OCI-LY1 (cell line): ENCODE data around the gene SUPT3H.

ENCODE experiments used
- EZH2 ChIP-seq: fragments of 200-600 bp; sonication (generic), shearing (Covaris generic); IDR thresholded peaks from 2 replicates; pipeline ENCODE4 v1.8.0; 2017; ENCODE audit warnings: borderline replicate concordance, mixed run types, mild to moderate bottlenecking, antibody characterized with exemption, low read length, moderate library complexity, mixed read lengths
- TF ChIP-seq, protein P1 (sequence below): fragments of 200-600 bp; sonication (generic), shearing (Covaris generic); IDR thresholded peaks from 2 replicates; pipeline ENCODE4 v1.5.1; 2017; ENCODE audit warnings: mild to moderate bottlenecking, antibody characterized with exemption, low read length, moderate library complexity, mixed read lengths

DNA sequence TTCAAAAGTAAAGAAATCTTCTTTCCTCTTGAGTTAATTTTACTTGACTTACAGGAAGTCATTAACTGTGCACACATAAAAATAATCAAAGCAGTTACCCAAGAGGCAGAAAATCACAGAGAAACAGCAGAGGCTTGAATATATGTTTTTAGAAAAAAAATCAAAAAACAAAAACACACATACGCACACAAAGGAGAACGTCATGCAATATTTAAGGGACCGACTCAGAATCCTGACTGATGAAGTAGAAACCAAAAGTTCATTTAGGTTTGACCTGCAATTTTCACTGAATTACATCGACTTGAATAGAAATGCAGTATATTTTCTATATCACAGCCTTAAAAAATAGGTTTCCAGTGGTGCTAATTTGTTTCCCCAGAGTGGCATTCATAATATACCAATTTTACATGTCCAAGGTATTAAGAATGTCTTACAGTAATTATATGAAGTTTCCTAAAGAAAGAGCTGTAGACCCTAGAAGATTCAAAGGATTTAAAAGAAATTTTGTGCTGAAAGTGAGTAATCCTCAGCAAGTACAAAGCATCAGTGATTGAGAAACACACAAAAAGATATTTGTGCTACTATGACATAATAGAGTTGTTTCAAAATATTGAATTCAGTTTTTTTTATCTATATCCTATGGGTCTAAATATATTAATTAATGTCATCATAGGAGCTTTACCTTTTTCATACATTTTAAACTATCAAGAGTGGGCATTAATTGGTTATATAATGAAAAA is 408.1 kb downstream of the SUPT3H start:
- TF ChIP-seq, protein P1, sequence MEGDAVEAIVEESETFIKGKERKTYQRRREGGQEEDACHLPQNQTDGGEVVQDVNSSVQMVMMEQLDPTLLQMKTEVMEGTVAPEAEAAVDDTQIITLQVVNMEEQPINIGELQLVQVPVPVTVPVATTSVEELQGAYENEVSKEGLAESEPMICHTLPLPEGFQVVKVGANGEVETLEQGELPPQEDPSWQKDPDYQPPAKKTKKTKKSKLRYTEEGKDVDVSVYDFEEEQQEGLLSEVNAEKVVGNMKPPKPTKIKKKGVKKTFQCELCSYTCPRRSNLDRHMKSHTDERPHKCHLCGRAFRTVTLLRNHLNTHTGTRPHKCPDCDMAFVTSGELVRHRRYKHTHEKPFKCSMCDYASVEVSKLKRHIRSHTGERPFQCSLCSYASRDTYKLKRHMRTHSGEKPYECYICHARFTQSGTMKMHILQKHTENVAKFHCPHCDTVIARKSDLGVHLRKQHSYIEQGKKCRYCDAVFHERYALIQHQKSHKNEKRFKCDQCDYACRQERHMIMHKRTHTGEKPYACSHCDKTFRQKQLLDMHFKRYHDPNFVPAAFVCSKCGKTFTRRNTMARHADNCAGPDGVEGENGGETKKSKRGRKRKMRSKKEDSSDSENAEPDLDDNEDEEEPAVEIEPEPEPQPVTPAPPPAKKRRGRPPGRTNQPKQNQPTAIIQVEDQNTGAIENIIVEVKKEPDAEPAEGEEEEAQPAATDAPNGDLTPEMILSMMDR = no peak
- no peak for TF ChIP-seq EZH2
